Ureter (tissue), 1 donor: ENCODE results near the gene PCDHB8. TPM values are rescaled to one million over a fixed set of nuclear protein-coding genes. Genes with fewer than 3 reads are reported as not detected.

Source experiments
- total RNA-seq: library from RNA; stranded (reverse); gene quantifications from one replicate; pipeline ENCODE4 v1.2.4, GENCODE V29; 2023
- donor health status: DM: yes; HTN: yes; CAD: no.

PCDHB8 gene
- total RNA-seq, 1 donor from 2014 or later: 1.7 TPM

Other genes with a start within 250 kb of the PCDHB8 start
- 4.0 TPM for gene PCDHAC2, start 211.3 kb upstream of the PCDHB8 start, total RNA-seq
- 0.13 TPM for gene PCDHB1, start 126.4 kb upstream of the PCDHB8 start, total RNA-seq
- gene PCDHB2, start 83.2 kb upstream of the PCDHB8 start, total RNA-seq: 1.8 TPM
- gene PCDHB3, start 77.3 kb upstream of the PCDHB8 start, total RNA-seq: 1.1 TPM
- 2.2 TPM for gene PCDHB4, start 56.0 kb upstream of the PCDHB8 start, total RNA-seq
- 2.9 TPM for gene PCDHB5, start 42.6 kb upstream of the PCDHB8 start, total RNA-seq
- 1.6 TPM for gene PCDHB6, start 27.7 kb upstream of the PCDHB8 start, total RNA-seq
- 2.4 TPM for gene PCDHB7, start 5.1 kb upstream of the PCDHB8 start, total RNA-seq
- 3.4 TPM for gene PCDHB16, start 4.6 kb downstream of the PCDHB8 start, total RNA-seq
- 1.9 TPM for gene PCDHB9, start 9.4 kb downstream of the PCDHB8 start, total RNA-seq
- gene PCDHB10, start 14.6 kb downstream of the PCDHB8 start, total RNA-seq: 2.5 TPM
- gene PCDHB11, start 21.8 kb downstream of the PCDHB8 start, total RNA-seq: 2.1 TPM
- 2.8 TPM for gene PCDHB12, start 30.9 kb downstream of the PCDHB8 start, total RNA-seq
- gene PCDHB13, start 36.1 kb downstream of the PCDHB8 start, total RNA-seq: 6.2 TPM
- gene PCDHB14, start 45.6 kb downstream of the PCDHB8 start, total RNA-seq: 6.8 TPM
- 4.3 TPM for gene PCDHB15, start 67.6 kb downstream of the PCDHB8 start, total RNA-seq
- 1.3 TPM for gene SLC25A2, start 126.3 kb downstream of the PCDHB8 start, total RNA-seq
- gene TAF7, start 143.0 kb downstream of the PCDHB8 start, total RNA-seq: 56.6 TPM
- 0.57 TPM for gene PCDHGA1, start 152.7 kb downstream of the PCDHB8 start, total RNA-seq
- 2.6 TPM for gene PCDHGA2, start 161.0 kb downstream of the PCDHB8 start, total RNA-seq
- gene PCDHGA3, start 166.0 kb downstream of the PCDHB8 start, total RNA-seq: 2.9 TPM
- gene PCDHGB1, start 172.3 kb downstream of the PCDHB8 start, total RNA-seq: 3.0 TPM
- 4.2 TPM for gene PCDHGA4, start 177.2 kb downstream of the PCDHB8 start, total RNA-seq
- 4.3 TPM for gene PCDHGB2, start 182.2 kb downstream of the PCDHB8 start, total RNA-seq
- gene PCDHGA5, start 186.4 kb downstream of the PCDHB8 start, total RNA-seq: 4.6 TPM
- 3.2 TPM for gene PCDHGB3, start 192.5 kb downstream of the PCDHB8 start, total RNA-seq
- gene PCDHGA6, start 196.1 kb downstream of the PCDHB8 start, total RNA-seq: 6.1 TPM
- gene PCDHGA7, start 205.0 kb downstream of the PCDHB8 start, total RNA-seq: 5.8 TPM
- gene PCDHGB4, start 209.9 kb downstream of the PCDHB8 start, total RNA-seq: 8.0 TPM
- 3.3 TPM for gene PCDHGA8, start 214.8 kb downstream of the PCDHB8 start, total RNA-seq
- 12.1 TPM for gene PCDHGB5, start 220.2 kb downstream of the PCDHB8 start, total RNA-seq
- gene PCDHGA9, start 225.0 kb downstream of the PCDHB8 start, total RNA-seq: 8.9 TPM
- gene PCDHGB6, start 230.2 kb downstream of the PCDHB8 start, total RNA-seq: 8.2 TPM
- gene PCDHGA10, start 235.2 kb downstream of the PCDHB8 start, total RNA-seq: 7.4 TPM
- gene PCDHGB7, start 239.9 kb downstream of the PCDHB8 start, total RNA-seq: 11.7 TPM
- gene PCDHGA11, start 243.3 kb downstream of the PCDHB8 start, total RNA-seq: 5.1 TPM